HCT116 (cell line): ENCODE measurements around the gene JPH3.

Experiments
- ATF3 ChIP-seq: IDR thresholded peaks from 2 replicates; pipeline ENCODE4 v1.6.1; 2012
- CTCF ChIP-seq, 3 experiments: fragments of 200-600 bp in 1 of 3; sonication (generic) in 1 of 3; IDR thresholded peaks in 2 of 3; conservative IDR thresholded peaks in 1 of 3; 2 replicates each; pipeline ENCODE4 v1.5.1; 2012 to 2017; ENCODE audit warnings: low read depth in 2 of 3, low read length in 2 of 3, antibody characterized with exemption in 1 of 3, borderline replicate concordance in 1 of 3, control low read depth in 1 of 3, mild to moderate bottlenecking in 1 of 3, mixed read lengths in 1 of 3, mixed run types in 1 of 3, moderate library complexity in 1 of 3; ENCODE audit not compliant: insufficient read depth in 1 of 3
- ELF1 ChIP-seq: IDR thresholded peaks from 2 replicates; pipeline ENCODE4 v1.6.1; 2012; ENCODE audit warnings: low read depth, borderline replicate concordance

- TF ChIP-seq CTCF (IDR thresholded peaks at IDR 0.05 in 2 of 3, conservative IDR thresholded peaks at IDR 0.05 in 1 of 3; ENCODE audit: borderline replicate concordance in 1 of 3, insufficient read depth in 1 of 3, low read depth in 2 of 3, low read length in 2 of 3), result no peak
- TF ChIP-seq ATF3, result no peak
- TF ChIP-seq ELF1, result no peak
These were observed 744 bp downstream of the JPH3 start for GRCh38 chr16:87602821-87603683.
